ENCODE data around the gene FBXO39.
"Not testable (repeated sequence)": the region's sequence is repeated elsewhere in the genome, so short reads cannot be mapped to it uniquely, and the experiment has no call there.

Gene FBXO39

DNA sequence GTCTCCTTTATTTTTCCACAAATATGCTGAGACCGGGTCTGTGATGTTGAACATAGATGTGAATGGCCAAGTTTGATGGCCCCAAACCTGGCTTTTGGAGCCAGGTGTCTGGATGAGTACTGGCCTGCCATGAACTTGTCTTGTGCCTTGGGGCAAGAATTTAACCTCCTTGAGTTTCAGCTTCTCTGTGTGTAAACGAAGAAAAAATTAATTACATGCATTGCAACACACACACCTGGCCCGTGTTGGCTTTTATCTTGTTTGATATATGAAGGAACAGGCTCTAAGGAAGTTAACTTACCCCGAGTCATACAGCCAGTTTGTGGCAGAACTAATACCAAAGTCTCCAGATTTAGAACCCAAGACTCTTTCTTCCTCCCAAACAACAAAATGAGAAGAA is 13.1 kb downstream of the FBXO39 start:
- DNase-seq (ENCODE audit: low read depth, low spot score), result no peak

- DNase-seq (ENCODE audit: low read depth, low spot score), result no peak
These were observed 17.9 kb downstream of the FBXO39 start for GRCh38 chr17:6793748-6794493.

DNA sequence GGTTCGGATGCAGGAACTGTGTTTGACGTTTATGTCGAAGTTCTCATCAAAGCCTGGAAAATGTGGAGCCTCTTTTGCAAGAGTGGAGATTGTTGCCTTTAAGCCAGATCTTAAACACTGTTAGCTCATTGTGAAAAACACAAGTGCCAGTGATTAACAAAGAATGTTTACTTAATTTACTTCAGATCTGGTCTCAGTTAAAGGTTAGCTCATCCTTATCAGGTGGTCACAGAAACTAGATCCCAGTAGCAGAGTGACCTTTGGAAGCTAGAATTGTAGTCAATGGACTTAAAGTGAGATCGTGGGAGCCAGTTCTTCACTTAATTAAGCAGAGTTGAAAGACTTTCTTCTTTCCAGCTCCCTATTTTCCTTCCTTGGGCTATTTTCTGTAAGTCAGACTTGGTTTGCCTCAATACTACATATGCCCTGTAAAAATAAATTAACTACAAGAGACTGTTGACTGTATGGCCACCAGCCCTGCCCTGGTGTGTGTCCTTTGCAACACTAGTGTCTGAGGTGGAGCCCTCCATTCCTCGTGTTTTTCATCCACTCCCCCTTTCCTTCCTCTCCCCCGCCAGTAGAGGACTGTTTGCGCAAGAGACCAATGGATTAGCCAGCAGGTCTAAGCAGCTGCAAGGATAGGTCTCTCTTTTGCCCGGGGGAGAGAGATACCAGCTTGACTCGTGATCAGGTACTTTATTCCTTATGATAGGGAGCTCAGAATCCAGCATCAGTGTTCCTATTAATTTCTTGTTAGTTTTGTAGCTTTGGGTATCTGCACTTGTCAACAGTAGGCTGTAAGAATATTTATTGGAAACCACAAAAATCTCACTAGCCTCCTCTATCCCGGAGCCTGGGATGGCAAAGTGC is 20.2 kb downstream of the FBXO39 start:
- no peak for DNase-seq (ENCODE audit: low read depth, low spot score)

GRCh38 chr17:6796887-6797490 is 21.0 kb downstream of the FBXO39 start:
- DNase-seq (ENCODE audit: low read depth, low spot score), result no peak

- DNase-seq (ENCODE audit: low read depth, low spot score), result no peak
These were observed 21.8 kb downstream of the FBXO39 start for GRCh38 chr17:6797718-6798351.

DNA sequence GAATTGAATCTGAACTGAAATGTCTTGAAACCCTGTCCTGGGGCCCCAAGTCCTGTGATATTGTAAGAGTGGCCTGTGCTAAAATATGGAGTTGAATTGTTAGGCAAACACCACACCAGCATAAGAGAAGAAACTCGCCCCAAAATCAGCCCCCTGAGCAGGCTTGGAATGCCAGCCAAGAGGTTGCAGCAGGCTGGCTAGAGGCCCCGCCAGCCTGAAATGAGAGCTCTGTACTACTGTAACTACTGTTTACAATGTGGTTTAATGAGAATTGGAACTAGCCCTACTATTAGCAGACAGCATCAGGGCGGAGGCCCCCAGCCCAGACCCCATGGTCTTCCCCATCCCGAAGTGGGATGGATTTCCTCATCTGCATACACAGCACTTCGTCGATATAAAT is 23.7 kb downstream of the FBXO39 start:
- DNase-seq (ENCODE audit: low read depth, low spot score), result no peak

DNA sequence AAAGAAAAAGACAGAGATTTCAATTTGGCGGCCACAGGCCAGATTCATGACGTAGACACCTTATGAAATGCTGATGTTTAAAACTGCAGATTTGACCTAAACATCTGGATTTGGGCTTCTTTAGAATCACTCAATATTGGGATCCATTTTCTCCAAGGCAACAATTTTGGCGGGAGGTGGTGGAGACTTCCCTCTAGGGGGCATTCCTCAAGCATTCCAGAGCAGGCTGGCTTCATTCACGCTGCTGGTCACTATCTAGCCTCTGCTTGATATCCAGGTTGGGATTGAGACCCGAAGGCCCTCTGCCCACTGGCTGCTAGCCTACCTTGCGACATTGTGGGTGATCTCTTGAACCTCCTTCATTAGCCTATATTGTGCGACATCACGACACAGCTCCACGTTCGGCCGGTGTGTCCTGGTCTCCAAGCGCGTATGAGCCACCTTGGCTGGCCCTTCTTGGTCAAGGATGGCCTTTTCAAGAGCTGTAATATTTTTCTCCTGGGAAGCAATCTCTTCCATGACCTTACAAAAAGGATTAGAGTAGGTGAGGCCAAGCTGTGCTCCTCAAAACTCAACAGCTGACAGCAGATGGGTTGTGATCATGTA is 24.5 kb downstream of the FBXO39 start:
- DNase-seq (ENCODE audit: low read depth, low spot score), result no peak

- no peak for DNase-seq (ENCODE audit: low read depth, low spot score)
These were observed 35.5 kb downstream of the FBXO39 start for GRCh38 chr17:6811510-6811909.

DNA sequence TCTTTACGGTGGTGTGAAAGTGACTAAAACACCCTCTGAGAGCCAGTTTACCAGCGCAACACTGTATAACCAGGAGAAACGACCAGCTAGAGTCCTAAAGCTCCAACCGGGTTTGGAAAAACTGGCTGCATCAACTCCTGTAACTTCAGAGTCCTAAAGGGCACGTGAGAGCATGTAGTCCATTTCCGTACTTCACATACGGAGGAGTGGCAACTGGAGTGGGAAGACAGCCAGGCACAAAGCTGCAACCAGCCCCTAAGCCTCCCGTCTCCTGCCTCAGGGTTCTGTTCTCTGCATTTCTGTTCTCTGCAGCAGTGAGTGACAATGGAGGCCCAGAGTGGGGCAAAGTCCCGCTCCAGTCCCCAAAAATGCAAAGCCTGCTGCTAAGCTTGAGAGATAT is 36.3 kb downstream of the FBXO39 start:
- no peak for DNase-seq (ENCODE audit: low read depth, low spot score)

DNA sequence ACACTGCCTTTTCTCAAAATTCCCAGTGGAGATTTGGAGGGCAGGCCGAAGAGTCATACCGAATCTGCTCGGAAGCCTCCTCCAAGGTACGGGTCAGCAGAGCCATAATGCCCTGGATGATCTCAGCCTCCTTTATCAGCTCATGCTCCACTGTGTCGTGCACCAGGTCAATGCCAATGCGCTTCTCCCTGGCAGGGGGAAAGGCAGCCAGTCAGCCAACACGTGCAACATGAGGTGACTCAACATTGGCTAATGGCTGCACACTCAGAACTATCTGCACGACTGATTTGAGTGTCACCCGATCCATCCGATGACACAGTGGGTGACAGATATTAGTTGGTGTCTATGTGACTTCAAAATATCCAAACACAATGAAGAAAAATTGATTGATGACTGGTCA is 39.8 kb downstream of the FBXO39 start:
- no peak for DNase-seq (ENCODE audit: low read depth, low spot score)

- not testable (repeated sequence) for DNase-seq (ENCODE audit: low read depth, low spot score)
These were observed 40.4 kb downstream of the FBXO39 start for GRCh38 chr17:6816368-6816767.

GRCh38 chr17:6818938-6819337 is 42.9 kb downstream of the FBXO39 start:
- no peak for DNase-seq (ENCODE audit: low read depth, low spot score)

DNA sequence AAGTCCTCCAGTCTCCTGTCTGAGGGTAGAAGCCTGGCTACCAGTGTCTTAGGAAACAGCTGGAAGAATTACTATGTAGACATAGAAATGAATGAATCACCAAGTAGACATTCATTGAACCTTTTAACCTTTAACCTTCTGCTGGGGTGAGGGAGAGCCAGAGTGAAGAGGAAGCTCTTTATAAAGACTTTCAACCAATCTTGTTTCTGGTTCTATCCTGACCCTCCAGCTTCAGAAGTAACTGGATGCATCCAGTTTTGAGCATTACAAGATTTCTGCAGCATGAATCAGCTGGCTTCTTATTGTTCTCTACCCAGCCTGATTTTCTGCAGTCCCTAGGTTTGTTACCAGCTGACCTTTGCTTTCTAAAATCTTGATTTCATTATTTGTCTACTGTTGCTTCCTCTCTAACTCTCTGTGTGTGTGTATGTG is 47.0 kb downstream of the FBXO39 start:
- no peak for DNase-seq (ENCODE audit: low read depth, low spot score)

GRCh38 chr17:6830383-6830986 is 54.5 kb downstream of the FBXO39 start:
- DNase-seq (ENCODE audit: low read depth, low spot score), result no peak

DNA sequence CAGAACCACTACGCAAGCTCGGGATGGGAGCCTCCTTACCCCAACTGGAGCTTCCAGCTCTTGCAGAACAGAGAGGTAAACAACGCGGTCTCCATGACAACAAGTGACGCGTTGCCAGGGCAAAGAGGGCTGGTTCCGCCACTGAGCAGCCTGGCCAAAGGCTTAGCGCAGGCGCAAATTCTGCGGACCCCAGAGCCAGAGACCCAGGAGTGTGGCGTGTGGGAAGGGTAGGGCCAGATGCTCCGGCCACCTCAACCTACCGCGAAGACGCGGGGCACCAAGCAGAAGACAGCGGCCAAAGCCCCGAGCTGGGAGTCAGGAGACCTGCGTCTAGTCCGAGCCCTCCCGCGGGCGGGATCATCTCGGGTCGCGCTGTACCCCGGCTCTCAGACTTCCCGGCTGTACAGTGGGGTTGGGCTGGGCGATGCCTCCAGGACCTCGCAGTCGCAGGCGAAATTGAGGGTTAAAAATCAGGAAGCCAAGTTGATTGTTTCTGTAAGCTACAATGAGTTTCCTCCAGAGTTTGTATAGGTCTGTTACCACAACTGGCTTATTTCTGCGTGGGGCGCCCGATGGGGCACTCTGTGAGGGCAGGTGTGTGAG is 55.7 kb downstream of the FBXO39 start, which contains the start of gene TEKT1:
Gene TEKT1, minus strand, starts transcription at position 69 of the 603 bp plus-strand sequence. CDS start 1,353 bp downstream, outside the sequence.
- DNase-seq (ENCODE audit: low read depth, low spot score), result peak; percentile 15

All from activated CD4-positive, CD25-positive, alpha-beta regulatory T cell treated with anti-CD3 and anti-CD28 coated beads, Interleukin-2, amount 50 U/mL, for 16 hours (primary cell).